OCI-LY3 (cell line): Measurements from ENCODE around the gene EGR4.

Experiments
- H2AFZ ChIP-seq: fragments of 200-600, 300-600 bp; shearing (Covaris generic); 2 replicates; pipeline ENCODE4 v1.6.0; 2014; ENCODE audit warnings: antibody characterized with exemption, low read depth, low read length
- H3K27ac ChIP-seq: fragments of 200-600, 300-600 bp; sonication (generic); 2 replicates; pipeline ENCODE4 v1.5.1; 2014; ENCODE audit warnings: mild to moderate bottlenecking, low read length, moderate library complexity, mixed read lengths
- H3K27me3 ChIP-seq: fragments of 200-600, 300-600 bp; sonication (generic); 2 replicates; pipeline ENCODE4 v1.6.1; 2014; ENCODE audit warnings: low read depth, low read length, mixed read lengths
- H3K36me3 ChIP-seq: fragments of 200-600, 300-600 bp; sonication (generic); replicated peaks from 2 replicates; pipeline ENCODE3; 2014; ENCODE audit warnings: low read depth, low read length, mixed read lengths
- H3K4me1 ChIP-seq: fragments of 300-600, 200-600 bp; sonication (generic); 2 replicates; pipeline ENCODE4 v1.6.1; 2014; ENCODE audit warnings: low read length, mixed read lengths
- H3K4me2 ChIP-seq: fragments of 200-600, 300-600 bp; sonication (generic); 2 replicates; pipeline ENCODE4 v1.6.1; 2014; ENCODE audit warnings: low read length, mixed read lengths
- H3K4me3 ChIP-seq: fragments of 300-600, 200-600 bp; sonication (generic); 2 replicates; pipeline ENCODE4 v1.5.1; 2014; ENCODE audit warnings: antibody characterized with exemption, mild to moderate bottlenecking, low read length, moderate library complexity
- H3K79me2 ChIP-seq: fragments of 300-600, 200-600 bp; shearing (Covaris generic); 2 replicates; pipeline ENCODE4 v1.6.1; 2014; ENCODE audit warnings: mild to moderate bottlenecking, low read length, mixed read lengths
- H3K9ac ChIP-seq: fragments of 300-600, 200-600 bp; shearing (Covaris generic); 2 replicates; pipeline ENCODE4 v1.6.0; 2014; ENCODE audit warnings: mild to moderate bottlenecking, low read length, moderate library complexity
- H3K9me3 ChIP-seq: fragments of 200-600, 300-600 bp; shearing (Covaris generic); 2 replicates; pipeline ENCODE4 v1.6.1; 2014; ENCODE audit warnings: low read length, mixed read lengths; ENCODE audit not compliant: insufficient read depth
- H4K20me1 ChIP-seq: fragments of 200-600, 300-600 bp; sonication (generic); 2 replicates; pipeline ENCODE4 v1.6.1; 2016; ENCODE audit warnings: low read length, mixed read lengths; ENCODE audit not compliant: insufficient read depth
- EZH2phosphoT487 ChIP-seq: fragments of 200-600 bp; shearing (Covaris generic); IDR thresholded peaks from 2 replicates; pipeline ENCODE4 v1.6.1; 2018; ENCODE audit warnings: antibody characterized with exemption, mixed run types, low read depth
- TF ChIP-seq, protein P1 (sequence below): fragments of 200-600, 300-600 bp; sonication (generic); IDR thresholded peaks from 2 replicates; pipeline ENCODE4 v1.5.1; 2014; ENCODE audit warnings: antibody characterized with exemption, low read length, low read depth

Gene EGR4

DNA sequence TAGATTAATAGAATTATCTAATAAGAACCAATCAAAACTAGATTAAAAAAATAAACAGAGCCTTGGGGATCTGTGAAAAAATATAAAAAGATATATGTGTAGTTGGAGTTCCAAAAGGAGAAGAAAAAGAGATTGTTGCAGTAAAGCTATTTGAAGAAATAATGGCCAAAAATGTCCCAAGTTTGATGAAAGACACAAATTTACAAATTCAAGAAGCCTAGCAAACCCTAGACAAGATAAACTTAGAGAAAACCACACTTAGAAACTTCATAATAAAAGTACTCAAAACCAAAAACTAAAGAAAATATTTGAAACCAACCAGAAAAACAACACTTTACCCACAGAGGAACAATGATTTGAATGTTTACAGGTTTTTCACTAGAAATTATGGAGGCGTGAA is 41.3 kb upstream of the EGR4 start:
- H3K79me2 ChIP-seq = no peaks in the 10 kb centered on the region
- H4K20me1 ChIP-seq = no peaks in the 10 kb centered on the region
- no peaks in the 10 kb centered on the region for H3K36me3 ChIP-seq
- H2AFZ ChIP-seq = no peak overlapping the region
- no peak overlapping the region for H3K27ac ChIP-seq
- no peaks in the 10 kb centered on the region for H3K9me3 ChIP-seq
- no peak overlapping the region for H3K4me2 ChIP-seq
- H3K9ac ChIP-seq = no peak overlapping the region
- no peak overlapping the region for H3K4me3 ChIP-seq
- TF ChIP-seq, protein P1, sequence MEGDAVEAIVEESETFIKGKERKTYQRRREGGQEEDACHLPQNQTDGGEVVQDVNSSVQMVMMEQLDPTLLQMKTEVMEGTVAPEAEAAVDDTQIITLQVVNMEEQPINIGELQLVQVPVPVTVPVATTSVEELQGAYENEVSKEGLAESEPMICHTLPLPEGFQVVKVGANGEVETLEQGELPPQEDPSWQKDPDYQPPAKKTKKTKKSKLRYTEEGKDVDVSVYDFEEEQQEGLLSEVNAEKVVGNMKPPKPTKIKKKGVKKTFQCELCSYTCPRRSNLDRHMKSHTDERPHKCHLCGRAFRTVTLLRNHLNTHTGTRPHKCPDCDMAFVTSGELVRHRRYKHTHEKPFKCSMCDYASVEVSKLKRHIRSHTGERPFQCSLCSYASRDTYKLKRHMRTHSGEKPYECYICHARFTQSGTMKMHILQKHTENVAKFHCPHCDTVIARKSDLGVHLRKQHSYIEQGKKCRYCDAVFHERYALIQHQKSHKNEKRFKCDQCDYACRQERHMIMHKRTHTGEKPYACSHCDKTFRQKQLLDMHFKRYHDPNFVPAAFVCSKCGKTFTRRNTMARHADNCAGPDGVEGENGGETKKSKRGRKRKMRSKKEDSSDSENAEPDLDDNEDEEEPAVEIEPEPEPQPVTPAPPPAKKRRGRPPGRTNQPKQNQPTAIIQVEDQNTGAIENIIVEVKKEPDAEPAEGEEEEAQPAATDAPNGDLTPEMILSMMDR = no peak
- TF ChIP-seq EZH2phosphoT487 = no peak
- peaks cover 18% of the 10 kb centered on the region for H3K4me1 ChIP-seq
- no peaks in the 10 kb centered on the region for H3K27me3 ChIP-seq

DNA sequence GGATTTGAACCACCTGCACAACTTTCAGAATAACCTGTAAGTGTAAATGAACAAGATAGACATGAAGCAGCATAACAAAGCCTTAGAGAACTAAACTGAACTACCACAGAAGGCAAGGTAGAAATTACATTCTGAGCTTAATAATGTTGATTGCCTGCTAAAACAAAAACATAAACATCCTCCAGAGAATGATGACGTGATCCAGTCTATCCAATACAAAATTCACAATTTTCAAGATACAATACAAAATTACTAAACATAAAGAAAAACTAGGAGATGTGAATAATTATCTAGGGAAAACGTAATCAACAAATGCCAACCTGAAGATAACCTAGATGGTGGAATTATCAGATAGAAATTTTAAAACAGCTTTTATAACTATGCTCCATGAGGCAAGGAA is 40.7 kb upstream of the EGR4 start:
- H3K27me3 ChIP-seq = no peaks in the 10 kb centered on the region
- H3K9ac ChIP-seq = no peak overlapping the region
- no peak overlapping the region for H3K4me2 ChIP-seq
- no peak overlapping the region for H3K4me3 ChIP-seq
- H2AFZ ChIP-seq = no peak overlapping the region
- H3K4me1 ChIP-seq = peaks cover 13% of the 10 kb centered on the region
- TF ChIP-seq, protein P1 = no peak
- no peak for TF ChIP-seq EZH2phosphoT487
- no peak overlapping the region for H3K27ac ChIP-seq
- no peaks in the 10 kb centered on the region for H4K20me1 ChIP-seq
- no peaks in the 10 kb centered on the region for H3K36me3 ChIP-seq
- H3K9me3 ChIP-seq = no peaks in the 10 kb centered on the region
- no peaks in the 10 kb centered on the region for H3K79me2 ChIP-seq

DNA sequence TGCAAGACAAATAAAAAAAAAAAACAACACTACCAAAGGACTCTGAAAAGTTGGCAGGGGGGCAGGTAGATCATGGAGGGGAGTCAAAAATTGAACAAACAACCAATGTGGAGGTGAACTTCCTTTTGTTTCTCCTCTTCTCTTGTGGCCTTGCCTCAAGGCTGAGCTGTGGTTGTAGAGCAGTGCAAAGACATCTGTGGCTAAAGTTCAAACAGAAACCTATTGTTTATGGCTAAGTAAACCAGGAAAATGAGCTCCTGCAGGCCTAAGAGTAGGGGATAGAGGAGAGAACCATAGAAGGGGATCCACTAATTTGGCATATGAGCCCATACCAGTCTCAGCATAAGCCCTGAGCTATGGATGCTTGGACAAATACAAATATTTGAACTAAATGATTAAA is 40.2 kb upstream of the EGR4 start:
- Histone ChIP-seq H3K27ac (no peak overlapping the region), H2AFZ (no peak overlapping the region), H3K4me1 (peaks cover 12% of the 10 kb centered on the region), H4K20me1 (no peaks in the 10 kb centered on the region), H3K36me3 (no peaks in the 10 kb centered on the region), H3K4me3 (no peak overlapping the region), H3K4me2 (no peak overlapping the region), H3K27me3 (no peaks in the 10 kb centered on the region), H3K9ac (no peak overlapping the region), H3K79me2 (no peaks in the 10 kb centered on the region), H3K9me3 (no peaks in the 10 kb centered on the region)
- TF ChIP-seq, protein P1 = no peak
- TF ChIP-seq EZH2phosphoT487 = no peak

DNA sequence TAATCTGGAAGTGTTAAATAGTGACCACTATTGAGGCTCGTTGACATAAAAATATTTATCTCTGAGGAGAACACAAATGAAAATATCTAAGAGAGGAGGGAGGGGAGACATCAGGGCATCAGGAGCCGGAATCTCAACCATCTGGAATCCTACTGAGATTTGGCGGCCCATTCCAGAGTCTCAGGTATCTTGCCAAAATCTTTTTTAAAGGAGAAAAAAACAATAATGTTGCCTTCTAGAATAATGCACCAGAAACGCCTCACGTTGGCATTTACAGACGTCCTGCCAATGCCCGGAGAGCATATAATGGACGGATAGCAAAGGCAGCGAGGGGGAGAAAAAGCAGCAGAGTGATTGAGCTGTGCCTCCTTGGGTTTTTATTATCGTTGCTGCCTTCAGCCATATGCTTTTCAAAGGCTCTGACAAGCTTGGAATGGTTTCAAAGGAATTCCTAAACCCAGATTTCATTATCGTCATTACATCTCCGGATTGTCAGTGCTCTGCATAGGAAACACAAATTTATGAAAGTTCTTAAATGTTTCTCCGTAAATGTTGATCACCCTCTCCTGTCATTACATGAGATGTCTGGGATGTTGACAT is 30.9 kb upstream of the EGR4 start:
- Histone ChIP-seq H3K4me1 (no peaks in the 10 kb centered on the region), H3K27ac (no peak overlapping the region), H3K36me3 (no peaks in the 10 kb centered on the region), H3K9ac (no peak overlapping the region), H3K4me3 (no peak overlapping the region), H2AFZ (no peak overlapping the region), H3K79me2 (no peaks in the 10 kb centered on the region), H4K20me1 (no peaks in the 10 kb centered on the region), H3K9me3 (no peaks in the 10 kb centered on the region), H3K27me3 (peaks cover 42% of the 10 kb centered on the region), H3K4me2 (no peak overlapping the region)
- no peak for TF ChIP-seq EZH2phosphoT487
- TF ChIP-seq, protein P1 = no peak
